NT2/D1 (cell line): ENCODE results near the gene ENAM.
"Not testable (repeated sequence)": the region's sequence is repeated elsewhere in the genome, so short reads cannot be mapped to it uniquely, and the experiment has no call there.

Experiments
- SUZ12 ChIP-seq: IDR thresholded peaks from 2 replicates; pipeline ENCODE4 v1.6.1; 2011; ENCODE audit not compliant: insufficient read length, insufficient read depth; ENCODE audit errors: extremely low read depth
- YY1 ChIP-seq: IDR thresholded peaks from 2 replicates; pipeline ENCODE4 v1.6.1; 2011; ENCODE audit not compliant: insufficient read length, insufficient read depth
- ZNF274 ChIP-seq: IDR thresholded peaks from 2 replicates; pipeline ENCODE4 v1.6.1; 2011; ENCODE audit warnings: mild to moderate bottlenecking, low read depth, low read length

DNA sequence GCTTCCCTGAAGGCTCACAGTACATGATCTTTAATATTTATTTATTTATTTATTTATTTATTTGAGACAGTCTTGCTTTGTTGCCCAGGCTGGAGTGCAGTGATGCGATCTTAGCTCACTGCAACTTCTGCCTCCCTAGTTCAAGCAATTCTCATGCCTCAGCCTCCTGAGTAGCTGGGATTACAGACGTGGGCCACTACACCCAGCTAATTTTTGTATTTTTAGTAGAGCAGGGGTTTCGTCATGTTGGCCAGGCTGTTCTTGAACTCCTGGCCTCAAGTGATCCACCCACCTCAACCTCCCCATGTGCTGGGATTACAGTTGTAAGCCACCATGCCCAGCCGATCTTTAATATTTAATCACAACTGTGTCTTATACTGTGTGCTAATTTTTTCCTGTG is 22.2 kb downstream of the ENAM start:
- not testable (repeated sequence) for TF ChIP-seq ZNF274, YY1, SUZ12
